ENCODE data around the gene POLR3A. TPM values are rescaled to one million over a fixed set of nuclear protein-coding genes. Genes with fewer than 3 reads are reported as not detected.

Gene POLR3A
- polyA plus RNA-seq, 1 of the 3 experiments (the other 2 are of a cell fraction): 10.8 TPM

- POLR2A ChIA-PET: interaction anchor here (0.8 to 1.3 kb wide), 5 partner anchors 13 to 1156 kb away, joined by 3 to 6 read pairs (median 3); no protein-coding TSS in a partner anchor
- no peaks in the 10 kb centered on the region for H3K9me3 ChIP-seq
- DNase-seq: peak; percentile 80
- peak overlapping the region in 1 of 2 experiments; percentile 70; a peak in 2 of 4 replicates for H3K27ac ChIP-seq (ENCODE audit: low read depth in 2 of 2, low read length in 1 of 2)
- H3F3A ChIP-seq (replicated peaks; ENCODE audit: insufficient read depth): peaks cover 21% of the 10 kb centered on the region
- WGBS (ENCODE audit: low lambda C conversion rate): 35% methylated on average over 12 of the region's 13 CpGs
- H3K4me1 ChIP-seq (ENCODE audit: control insufficient read depth in 1 of 2, insufficient read depth in 2 of 2, low read depth in 1 of 2, low read length in 1 of 2): peaks cover 22 to 26% of the 10 kb centered on the region in 2 experiments; a peak in 3 of 4 replicates
- no peak overlapping the region for H2AFZ ChIP-seq (ENCODE audit: low read depth)
- H3K9ac ChIP-seq: no peak overlapping the region
- no peaks in the 10 kb centered on the region for H3K79me2 ChIP-seq (ENCODE audit: insufficient read depth)
- no peaks in the 10 kb centered on the region for H3K27me3 ChIP-seq (ENCODE audit: insufficient read depth)
- peaks cover under 1 to 2% of the 10 kb centered on the region in 2 experiments for H3K36me3 ChIP-seq (replicated peaks in 1 of 2; ENCODE audit: control insufficient read depth in 1 of 2, insufficient read depth in 2 of 2, low read length in 1 of 2)
- no peaks in the 10 kb centered on the region for H3K9me2 ChIP-seq
- TF ChIP-seq RAD21 (IDR thresholded peaks at IDR 0.05; ENCODE audit: low read length) (peak; percentile 100), MXI1 (IDR thresholded peaks at IDR 0.05; ENCODE audit: low read depth, low read length) (peak; percentile 33; the same call in 1 of the 2 replicates), RCOR1 (IDR thresholded peaks at IDR 0.05; ENCODE audit: low read length) (peak; percentile 24; the same call in 1 of the 2 replicates), TEAD4 (IDR thresholded peaks at IDR 0.05; ENCODE audit: borderline replicate concordance, insufficient read depth) (no peak), CHD2 (IDR thresholded peaks at IDR 0.05; ENCODE audit: low read length, partially characterized antibody) (peak; percentile 54), SMC3 (IDR thresholded peaks at IDR 0.05; ENCODE audit: low read depth, low read length) (peak; percentile 92), CTCF (IDR thresholded peaks at IDR 0.05) (peak; percentile 94), EP300 (IDR thresholded peaks at IDR 0.05; ENCODE audit: borderline replicate concordance in 1 of 2, low read depth in 1 of 2, low read length in 1 of 2) (peak in 1 of 2 experiments; percentile 57; a peak in 1 of 4 replicates), FOXJ3 (CRISPR knock-in tag; IDR thresholded peaks at IDR 0.05) (peak; percentile 38; the same call in 1 of the 2 replicates), GABPA (IDR thresholded peaks at IDR 0.05; ENCODE audit: low read depth) (no peak)
- TF ChIP-seq, protein P1, sequence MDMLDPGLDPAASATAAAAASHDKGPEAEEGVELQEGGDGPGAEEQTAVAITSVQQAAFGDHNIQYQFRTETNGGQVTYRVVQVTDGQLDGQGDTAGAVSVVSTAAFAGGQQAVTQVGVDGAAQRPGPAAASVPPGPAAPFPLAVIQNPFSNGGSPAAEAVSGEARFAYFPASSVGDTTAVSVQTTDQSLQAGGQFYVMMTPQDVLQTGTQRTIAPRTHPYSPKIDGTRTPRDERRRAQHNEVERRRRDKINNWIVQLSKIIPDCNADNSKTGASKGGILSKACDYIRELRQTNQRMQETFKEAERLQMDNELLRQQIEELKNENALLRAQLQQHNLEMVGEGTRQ (IDR thresholded peaks at IDR 0.05; ENCODE audit: borderline replicate concordance, low read depth, low read length): peak; percentile 6; the same call in 1 of the 2 replicates
- CTCF ChIA-PET: interaction anchor here (0.6 to 4.9 kb wide), 148 partner anchors 8 to 1308 kb away, joined by 3 to 122 read pairs (median 4); partner anchors contain the start of gene RPS24
- no peak overlapping the region; a peak in 1 of 4 replicates for H3K4me3 ChIP-seq (ENCODE audit: low read depth in 2 of 2, low read length in 1 of 2)
- H3K4me2 ChIP-seq: no peak overlapping the region
- H4K20me1 ChIP-seq (ENCODE audit: insufficient read depth): peaks cover 12% of the 10 kb centered on the region
Measured at GRCh38 chr10:78047314-78047891, 18.1 kb upstream of the POLR3A start.

DNA sequence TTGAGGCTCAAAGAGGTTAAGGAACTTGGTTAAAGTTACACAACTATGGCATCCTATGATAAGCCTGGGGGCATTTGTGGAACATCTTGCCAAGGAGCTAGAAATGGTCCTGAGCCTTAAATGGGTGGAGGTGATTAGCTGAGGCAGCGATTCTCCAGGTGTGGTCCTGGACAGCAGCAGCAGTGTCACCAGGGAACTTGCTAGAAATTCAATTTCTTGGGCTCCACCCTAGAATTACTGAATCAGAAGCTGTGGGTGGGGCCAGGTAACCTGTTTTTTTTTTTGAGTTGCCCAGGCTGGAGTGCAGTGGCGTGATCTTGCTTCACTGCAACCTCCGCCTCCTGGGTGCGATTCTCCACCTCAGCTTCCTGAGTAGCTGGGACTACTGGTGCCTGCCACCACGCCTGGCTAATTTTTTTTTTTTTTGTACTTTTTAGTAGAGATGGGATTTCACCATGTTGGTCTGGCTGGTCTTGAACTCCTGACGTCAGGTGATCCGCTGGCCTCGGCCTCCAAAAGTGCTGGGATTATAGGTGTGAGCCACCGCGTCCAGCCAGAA is 17.5 kb upstream of the POLR3A start:
- Histone ChIP-seq H4K20me1 (ENCODE audit: insufficient read depth) (peaks cover 18% of the 10 kb centered on the region), H3K4me3 (ENCODE audit: low read depth in 2 of 2, low read length in 1 of 2) (no peak overlapping the region), H3K79me2 (ENCODE audit: insufficient read depth) (no peaks in the 10 kb centered on the region), H3K9me2 (no peaks in the 10 kb centered on the region), H3F3A (replicated peaks; ENCODE audit: insufficient read depth) (peaks cover 27% of the 10 kb centered on the region), H2AFZ (ENCODE audit: low read depth) (no peak overlapping the region), H3K9me3 (no peaks in the 10 kb centered on the region), H3K4me1 (ENCODE audit: control insufficient read depth in 1 of 2, insufficient read depth in 2 of 2, low read depth in 1 of 2, low read length in 1 of 2) (peaks cover 22 to 26% of the 10 kb centered on the region in 2 experiments; a peak in 3 of 4 replicates), H3K36me3 (replicated peaks in 1 of 2; ENCODE audit: control insufficient read depth in 1 of 2, insufficient read depth in 2 of 2, low read length in 1 of 2) (peaks cover 5 to 8% of the 10 kb centered on the region in 2 experiments), H3K9ac (no peak overlapping the region), H3K27ac (ENCODE audit: low read depth in 2 of 2, low read length in 1 of 2) (no peak overlapping the region), H3K27me3 (ENCODE audit: insufficient read depth) (no peaks in the 10 kb centered on the region), H3K4me2 (no peak overlapping the region)
- WGBS (ENCODE audit: low lambda C conversion rate): 79% methylated on average over 10 of the region's 10 CpGs
- no peak for DNase-seq
- TF ChIP-seq, protein P1 (IDR thresholded peaks at IDR 0.05; ENCODE audit: borderline replicate concordance, low read depth, low read length): no peak
- TF ChIP-seq EP300 (IDR thresholded peaks at IDR 0.05; ENCODE audit: borderline replicate concordance in 1 of 2, low read depth in 1 of 2, low read length in 1 of 2) (no peak), SMC3 (IDR thresholded peaks at IDR 0.05; ENCODE audit: low read depth, low read length) (no peak), CHD2 (IDR thresholded peaks at IDR 0.05; ENCODE audit: low read length, partially characterized antibody) (no peak), EZH2phosphoT487 (IDR thresholded peaks at IDR 0.05; ENCODE audit: borderline replicate concordance, low read depth) (no peak), FOSL2 (IDR thresholded peaks at IDR 0.05; ENCODE audit: borderline replicate concordance, low read depth) (no peak), NFIC (IDR thresholded peaks at IDR 0.05; ENCODE audit: borderline replicate concordance) (no peak), TAF1 (IDR thresholded peaks at IDR 0.05; ENCODE audit: borderline replicate concordance, low read depth, low read length) (no peak), GABPA (IDR thresholded peaks at IDR 0.05; ENCODE audit: low read depth) (no peak), PBX3 (IDR thresholded peaks at IDR 0.05) (no peak)
- TF ChIP-seq, protein P2, sequence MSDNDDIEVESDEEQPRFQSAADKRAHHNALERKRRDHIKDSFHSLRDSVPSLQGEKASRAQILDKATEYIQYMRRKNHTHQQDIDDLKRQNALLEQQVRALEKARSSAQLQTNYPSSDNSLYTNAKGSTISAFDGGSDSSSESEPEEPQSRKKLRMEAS (IDR thresholded peaks at IDR 0.05; ENCODE audit: low read depth): no peak
- ChIA-PET CTCF (interaction anchor here (0.6 to 4.9 kb wide), 97 partner anchors 10 to 1171 kb away, joined by 3 to 122 read pairs (median 6); partner anchors contain the start of gene POLR3A), POLR2A (interaction anchor here (0.8 to 1.3 kb wide), 5 partner anchors 13 to 1156 kb away, joined by 3 to 6 read pairs (median 3); no protein-coding TSS in a partner anchor)

Data from SK-N-SH (cell line).